ENCODE data around the gene CDK10. TPM values are rescaled to one million over a fixed set of nuclear protein-coding genes. Genes with fewer than 3 reads are reported as not detected.

Gene CDK10
- total RNA-seq: 10 to 100 TPM; 32.6 to 93.6 (median 65.7) TPM

GRCh38 chr16:89686520-89687091 lies at the start of gene CDK10:
Gene CDK10 (plus strand): TSS chr16:89686689. CDS start chr16:89686711, 22 bp downstream.
- TF ChIP-seq POLR2A (IDR thresholded peaks at IDR 0.05): peak in 1 of 2 donors; percentile 83
- TF ChIP-seq, protein P1, sequence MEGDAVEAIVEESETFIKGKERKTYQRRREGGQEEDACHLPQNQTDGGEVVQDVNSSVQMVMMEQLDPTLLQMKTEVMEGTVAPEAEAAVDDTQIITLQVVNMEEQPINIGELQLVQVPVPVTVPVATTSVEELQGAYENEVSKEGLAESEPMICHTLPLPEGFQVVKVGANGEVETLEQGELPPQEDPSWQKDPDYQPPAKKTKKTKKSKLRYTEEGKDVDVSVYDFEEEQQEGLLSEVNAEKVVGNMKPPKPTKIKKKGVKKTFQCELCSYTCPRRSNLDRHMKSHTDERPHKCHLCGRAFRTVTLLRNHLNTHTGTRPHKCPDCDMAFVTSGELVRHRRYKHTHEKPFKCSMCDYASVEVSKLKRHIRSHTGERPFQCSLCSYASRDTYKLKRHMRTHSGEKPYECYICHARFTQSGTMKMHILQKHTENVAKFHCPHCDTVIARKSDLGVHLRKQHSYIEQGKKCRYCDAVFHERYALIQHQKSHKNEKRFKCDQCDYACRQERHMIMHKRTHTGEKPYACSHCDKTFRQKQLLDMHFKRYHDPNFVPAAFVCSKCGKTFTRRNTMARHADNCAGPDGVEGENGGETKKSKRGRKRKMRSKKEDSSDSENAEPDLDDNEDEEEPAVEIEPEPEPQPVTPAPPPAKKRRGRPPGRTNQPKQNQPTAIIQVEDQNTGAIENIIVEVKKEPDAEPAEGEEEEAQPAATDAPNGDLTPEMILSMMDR (IDR thresholded peaks at IDR 0.05): peak in 1 of 5 experiments; percentile 50
- peak; percentile 68 to 94 for TF ChIP-seq EP300 (IDR thresholded peaks at IDR 0.05)
- 0 to 1% methylated on average over 23 to 25 of the region's 67 CpGs for WGBS, 2 donors
- H3K36me3 ChIP-seq: peaks cover 0 to 23% (median 2%) of the 10 kb centered on the region in 3 donors
- H3K27ac ChIP-seq: peak within 1 kb of the TSS; percentile 63 to 96 (median 84)
- H3K27me3 ChIP-seq: no peaks in the 10 kb centered on the region
- peak within 1 kb of the TSS; percentile 62 to 91 (median 76) for H3K4me3 ChIP-seq
- peaks cover 0 to 15% (median 4%) of the 10 kb centered on the region in 4 donors for H3K4me1 ChIP-seq
- H3K9me3 ChIP-seq: no peaks in the 10 kb centered on the region
- peak; percentile 78 to 83 for DNase-seq (ENCODE audit: low spot score in 2 of 2)

DNA sequence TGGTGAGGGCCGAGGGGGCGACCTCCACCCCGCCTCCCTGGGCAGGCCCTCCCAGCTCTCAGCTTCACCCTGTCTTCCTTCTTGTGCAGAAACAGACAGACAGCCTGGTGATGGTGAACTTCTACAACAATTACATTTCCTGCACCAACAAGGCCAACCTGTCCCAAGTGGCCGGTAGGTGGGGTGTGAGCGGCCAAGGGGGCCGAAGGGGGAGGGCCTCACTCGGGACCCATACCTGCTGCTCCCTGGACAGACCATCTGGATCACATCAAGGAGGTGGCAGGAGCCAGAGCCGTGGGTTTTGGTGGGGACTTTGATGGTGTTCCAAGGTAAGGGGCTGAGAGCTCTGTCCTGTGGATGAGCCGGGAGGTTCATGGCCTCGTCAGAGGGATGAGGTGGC lies 49.1 kb upstream of the CDK10 start:
- Histone ChIP-seq H3K27ac (no peak overlapping the region), H3K27me3 (peaks cover 0 to 14% of the 10 kb centered on the region in 2 donors), H3K36me3 (no peaks in the 10 kb centered on the region), H3K4me1 (peaks cover 0 to 20% (median 6%) of the 10 kb centered on the region in 4 donors), H3K4me3 (no peak overlapping the region), H3K9me3 (no peaks in the 10 kb centered on the region)
- DNase-seq (ENCODE audit: low spot score in 2 of 2): no peak
- TF ChIP-seq EP300 (IDR thresholded peaks at IDR 0.05) (no peak), POLR2A (IDR thresholded peaks at IDR 0.05) (no peak)
- TF ChIP-seq, protein P1 (IDR thresholded peaks at IDR 0.05): no peak
- WGBS, 2 donors: 72 to 73% methylated on average over 7 to 10 of the region's 10 CpGs

DNA sequence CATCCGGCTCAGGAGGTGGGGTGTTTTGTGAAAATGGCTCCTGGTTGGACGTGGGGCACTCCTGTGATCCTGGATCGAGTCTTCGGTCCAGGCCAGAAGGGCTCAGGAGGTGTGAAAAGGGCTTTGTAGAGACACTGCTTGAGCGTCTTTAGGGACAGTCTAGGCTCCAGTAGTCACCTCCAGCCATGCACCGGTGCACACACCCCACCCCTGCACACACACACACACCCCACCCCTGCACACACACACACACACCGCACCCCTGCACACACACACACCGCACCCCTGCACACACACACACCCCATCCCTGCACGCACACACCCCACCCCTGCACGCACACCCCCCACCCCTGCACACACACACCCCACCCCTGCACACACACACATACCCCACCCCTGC lies 48.0 kb upstream of the CDK10 start:
- no peak for DNase-seq (ENCODE audit: low spot score in 2 of 2)
- TF ChIP-seq, protein P1 (IDR thresholded peaks at IDR 0.05): no peak
- no peak for TF ChIP-seq EP300 (IDR thresholded peaks at IDR 0.05)
- no peak overlapping the region for H3K4me3 ChIP-seq
- no peak overlapping the region for H3K27ac ChIP-seq
- no peaks in the 10 kb centered on the region for H3K9me3 ChIP-seq
- 63 to 74% methylated on average over 9 to 10 of the region's 10 CpGs for WGBS, 2 donors
- H3K36me3 ChIP-seq: no peaks in the 10 kb centered on the region
- peaks cover 0 to 3% of the 10 kb centered on the region in 2 donors for H3K27me3 ChIP-seq
- H3K4me1 ChIP-seq: peaks cover 0 to 20% (median 6%) of the 10 kb centered on the region in 4 donors

DNA sequence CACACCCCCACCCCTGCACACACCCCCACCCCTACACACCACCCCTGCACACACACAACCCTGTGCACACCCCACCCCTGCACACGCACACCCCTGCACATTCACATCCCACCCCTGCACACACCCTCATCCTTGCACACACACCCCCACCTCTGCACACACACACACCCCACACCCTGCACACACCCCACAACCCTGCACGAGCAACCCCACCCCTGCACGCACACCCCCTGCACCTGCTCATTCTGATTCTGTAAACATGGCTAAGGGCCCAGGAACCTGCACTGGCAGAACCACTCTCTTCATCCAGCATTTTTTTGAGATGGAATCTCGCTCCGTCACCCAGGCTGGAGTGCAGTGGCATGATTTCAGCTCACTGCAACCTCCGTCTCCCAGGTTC lies 47.1 kb upstream of the CDK10 start:
- DNase-seq (ENCODE audit: low spot score in 2 of 2): no peak
- WGBS, 2 donors: 85 to 93% methylated on average over 6 of the region's 6 CpGs
- no peak overlapping the region for H3K27ac ChIP-seq
- H3K27me3 ChIP-seq: no peaks in the 10 kb centered on the region
- peaks cover 0 to 20% (median 6%) of the 10 kb centered on the region in 4 donors for H3K4me1 ChIP-seq
- no peaks in the 10 kb centered on the region for H3K9me3 ChIP-seq
- H3K36me3 ChIP-seq: peaks cover 0 to 6% (median 0%) of the 10 kb centered on the region in 3 donors
- no peak overlapping the region for H3K4me3 ChIP-seq
- TF ChIP-seq EP300 (IDR thresholded peaks at IDR 0.05) (no peak), POLR2A (IDR thresholded peaks at IDR 0.05) (no peak)
- TF ChIP-seq, protein P1 (IDR thresholded peaks at IDR 0.05): no peak

GRCh38 chr16:89641458-89642119 lies 44.9 kb upstream of the CDK10 start:
- peaks cover 0 to 20% (median 6%) of the 10 kb centered on the region in 4 donors for H3K4me1 ChIP-seq
- peaks cover 3 to 28% (median 11%) of the 10 kb centered on the region in 3 donors for H3K36me3 ChIP-seq
- TF ChIP-seq POLR2A (IDR thresholded peaks at IDR 0.05) (no peak), EP300 (IDR thresholded peaks at IDR 0.05) (no peak)
- TF ChIP-seq, protein P1 (IDR thresholded peaks at IDR 0.05): no peak
- H3K4me3 ChIP-seq: peak overlapping the region in 2 of 4 donors; percentile 12 to 41
- 25 to 40% methylated on average over 13 to 14 of the region's 14 CpGs for WGBS, 2 donors
- DNase-seq (ENCODE audit: low spot score in 2 of 2): no peak
- H3K27me3 ChIP-seq: no peaks in the 10 kb centered on the region
- no peak overlapping the region for H3K27ac ChIP-seq
- H3K9me3 ChIP-seq: no peaks in the 10 kb centered on the region

Measured in tibial nerve (tissue), 4 donors.